ENCODE measurements around the gene KLRK1.
"Not testable (repeated sequence)": the region's sequence is repeated elsewhere in the genome, so short reads cannot be mapped to it uniquely, and the experiment has no call there.

Gene KLRK1

DNA sequence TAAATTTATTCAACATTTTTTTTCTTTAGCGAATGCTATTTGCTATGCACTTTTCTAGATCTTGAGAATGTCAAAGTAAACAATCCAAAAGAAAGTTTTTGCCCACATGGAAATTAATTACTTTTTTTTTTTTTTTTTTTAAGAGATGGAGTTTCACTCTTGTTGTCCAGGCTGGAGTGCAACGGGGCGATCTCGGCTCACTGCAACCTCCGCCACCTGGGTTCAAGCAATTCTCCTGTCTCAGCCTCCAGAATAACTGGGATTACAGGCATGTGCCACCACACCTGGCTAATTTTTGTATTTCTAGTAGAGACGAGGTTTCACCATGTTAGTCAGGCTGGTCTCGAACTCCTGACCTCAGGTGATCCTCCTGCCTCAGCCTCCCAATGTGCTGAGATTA lies 1.1 kb upstream of the KLRK1 start:
- DNase-seq (ENCODE audit: low read depth, low spot score): not testable (repeated sequence)
- peak overlapping the region; percentile 74 for H3K27ac ChIP-seq

DNA sequence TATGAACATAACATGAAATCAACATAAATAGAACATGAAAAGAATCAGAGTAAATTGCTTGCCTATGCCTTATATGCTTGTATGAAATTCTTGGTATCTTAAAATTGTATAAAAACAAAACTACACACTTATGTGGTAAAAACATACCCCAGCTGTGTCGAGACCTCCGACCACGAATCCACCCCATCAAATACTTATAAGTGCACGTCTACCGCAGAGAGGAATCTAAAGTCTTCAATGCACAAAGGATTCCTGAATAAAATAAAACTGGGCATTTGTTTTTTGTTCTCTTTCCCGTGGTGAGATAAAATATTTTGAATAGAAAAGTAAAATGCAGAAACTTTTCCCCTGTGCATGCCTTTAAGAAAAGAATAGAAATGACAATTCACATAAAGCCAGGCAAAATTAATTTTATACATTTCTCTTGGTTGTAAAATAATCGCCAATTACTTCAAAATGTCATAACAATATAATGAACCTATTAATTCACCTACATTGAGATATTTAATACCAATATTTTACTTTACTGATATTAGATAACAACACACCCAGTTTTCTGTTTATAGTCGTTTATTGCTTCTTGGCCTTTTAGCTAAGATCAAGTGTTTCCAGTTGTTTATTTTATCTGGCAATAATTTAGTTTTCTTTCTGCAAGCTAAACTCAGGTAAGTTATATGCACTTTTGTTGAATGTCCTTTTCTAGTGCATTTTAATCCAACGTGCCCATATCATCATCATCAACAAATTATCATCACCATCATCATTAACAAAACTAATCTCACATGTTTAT lies 1.0 kb downstream of the KLRK1 start:
- no peak overlapping the region for H3K27ac ChIP-seq
- no peak for DNase-seq (ENCODE audit: low read depth, low spot score)

DNA sequence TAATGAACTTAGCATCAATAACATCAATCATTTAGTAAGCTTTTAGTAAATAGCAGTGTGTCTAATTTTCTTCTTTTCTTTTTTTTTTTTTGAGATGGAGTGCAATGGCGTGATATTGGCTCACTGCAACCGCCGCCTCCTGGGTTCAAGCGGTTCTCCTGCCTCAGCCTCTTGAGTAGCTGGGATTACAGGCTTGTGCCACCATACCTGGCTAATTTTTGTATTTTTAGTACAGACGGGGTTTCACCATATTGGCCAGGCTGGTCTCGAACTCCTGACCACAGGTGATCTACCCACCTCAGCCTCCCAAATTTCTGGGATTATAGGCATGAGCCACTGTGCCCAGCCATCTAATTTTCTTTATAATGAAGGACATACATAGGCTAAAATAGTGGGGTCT lies 2.3 kb downstream of the KLRK1 start:
- not testable (repeated sequence) for DNase-seq (ENCODE audit: low read depth, low spot score); H3K27ac ChIP-seq

DNA sequence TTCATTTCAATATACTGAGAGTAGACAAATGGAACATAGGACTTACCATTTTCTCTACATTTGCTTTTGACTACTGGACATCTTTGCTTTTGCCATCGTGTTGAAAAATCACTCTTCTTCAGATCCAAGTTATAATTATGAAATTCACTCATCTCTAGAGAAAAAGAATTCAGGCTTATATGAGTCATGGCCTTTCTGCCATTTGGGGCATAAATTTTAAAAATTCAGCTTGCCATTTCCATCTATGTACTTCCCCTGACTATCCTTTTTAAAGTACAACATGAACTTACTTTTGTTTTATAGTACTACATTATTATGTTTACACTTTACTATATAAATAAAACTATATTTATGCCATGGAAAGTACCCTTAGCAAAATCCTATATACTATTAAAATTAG lies 3.0 kb downstream of the KLRK1 start:
- DNase-seq (ENCODE audit: low read depth, low spot score): no peak
- H3K27ac ChIP-seq: no peak overlapping the region

DNA sequence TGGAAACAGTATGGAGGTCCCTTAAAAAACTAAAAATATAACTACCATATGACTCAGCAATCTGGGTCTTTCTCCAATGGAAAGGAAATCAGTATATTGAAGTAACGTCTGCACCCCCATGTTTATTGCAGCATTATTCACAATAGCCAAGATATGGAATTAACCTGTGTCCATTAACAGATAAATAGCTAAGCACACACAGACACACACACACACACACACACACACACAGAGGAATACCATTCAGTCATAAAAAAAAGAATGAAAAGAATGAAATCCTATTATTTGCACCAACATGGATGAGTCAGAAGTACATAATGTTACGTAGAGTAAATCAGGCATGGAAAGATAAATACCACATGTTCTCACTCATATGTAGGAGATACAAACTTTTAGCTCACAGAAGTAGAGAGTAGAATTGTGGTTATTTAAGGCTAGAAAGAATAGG lies 4.7 kb downstream of the KLRK1 start:
- peak overlapping the region; percentile 51 for H3K27ac ChIP-seq
- DNase-seq (ENCODE audit: low read depth, low spot score): peak; percentile 74

DNA sequence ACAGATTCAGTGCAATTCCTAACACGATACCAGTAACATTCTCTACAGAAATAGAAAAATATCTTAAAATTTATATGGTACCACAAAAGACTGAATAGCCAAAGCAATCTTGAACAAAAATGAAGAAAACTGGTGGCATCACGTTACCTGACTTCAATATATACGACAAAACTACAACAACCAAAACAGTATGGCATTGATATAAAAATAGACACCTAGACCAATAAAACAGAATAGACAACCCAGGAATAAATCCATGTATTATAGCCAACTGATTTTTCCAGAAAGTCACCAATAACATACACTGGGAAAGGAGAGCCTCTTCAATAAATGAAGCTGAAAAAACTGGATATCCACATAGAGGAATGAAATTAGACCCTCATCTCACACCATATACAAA lies 5.7 kb downstream of the KLRK1 start:
- peak overlapping the region; percentile 51 for H3K27ac ChIP-seq
- no peak for DNase-seq (ENCODE audit: low read depth, low spot score)

DNA sequence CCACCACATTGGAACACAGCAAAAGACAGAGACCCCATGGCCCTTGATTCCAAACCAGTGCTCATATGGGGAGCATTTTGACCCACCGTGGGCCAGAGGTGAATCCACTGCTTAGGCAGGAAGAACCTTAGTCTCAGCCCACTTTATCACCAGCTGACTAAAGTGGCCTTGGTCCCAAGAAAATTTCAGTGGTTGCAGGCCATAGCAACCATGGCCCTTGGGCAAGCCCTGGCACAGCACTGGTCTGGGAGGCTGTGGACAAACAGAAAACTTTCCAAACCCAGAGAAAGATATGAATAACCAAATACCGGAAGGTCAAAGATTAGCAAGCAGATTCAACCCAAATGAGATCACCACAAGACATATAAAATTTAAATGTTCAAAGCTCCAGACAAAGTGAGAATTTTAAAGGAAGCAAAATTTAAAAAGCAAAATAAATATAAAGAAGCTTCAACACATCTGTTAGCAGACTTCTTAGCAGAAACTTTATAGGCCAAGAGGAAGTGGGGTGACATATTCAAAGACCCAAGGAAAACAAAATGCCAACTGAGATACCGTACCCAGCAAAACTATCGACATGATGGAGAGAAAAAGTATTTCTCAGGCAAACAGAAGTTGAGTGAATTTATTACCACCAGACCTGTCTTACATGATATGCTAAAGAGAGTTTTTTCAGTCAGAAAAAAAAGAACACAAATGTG lies 7.8 kb downstream of the KLRK1 start:
- DNase-seq (ENCODE audit: low read depth, low spot score): no peak
- H3K27ac ChIP-seq: no peak overlapping the region

DNA sequence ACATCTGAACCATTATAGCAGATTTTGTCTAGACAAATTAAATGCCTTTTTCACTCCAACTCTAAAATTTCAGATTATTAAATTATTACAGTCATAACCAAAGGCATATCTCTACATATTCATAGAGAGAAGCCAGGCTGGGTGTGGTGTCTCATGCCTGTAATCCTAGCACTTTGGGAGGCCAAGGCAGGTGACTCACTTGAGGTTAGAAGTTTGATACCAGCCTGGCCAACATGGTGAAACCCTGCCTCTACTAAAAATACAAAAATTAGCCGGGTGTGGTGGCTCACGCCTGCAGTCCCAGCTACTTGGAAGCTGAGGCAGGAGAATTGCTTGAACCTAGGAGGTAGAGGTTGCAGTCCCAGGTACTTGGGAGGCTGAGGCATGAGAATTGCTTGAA lies 11.1 kb downstream of the KLRK1 start:
- DNase-seq (ENCODE audit: low read depth, low spot score): not testable (repeated sequence)

DNA sequence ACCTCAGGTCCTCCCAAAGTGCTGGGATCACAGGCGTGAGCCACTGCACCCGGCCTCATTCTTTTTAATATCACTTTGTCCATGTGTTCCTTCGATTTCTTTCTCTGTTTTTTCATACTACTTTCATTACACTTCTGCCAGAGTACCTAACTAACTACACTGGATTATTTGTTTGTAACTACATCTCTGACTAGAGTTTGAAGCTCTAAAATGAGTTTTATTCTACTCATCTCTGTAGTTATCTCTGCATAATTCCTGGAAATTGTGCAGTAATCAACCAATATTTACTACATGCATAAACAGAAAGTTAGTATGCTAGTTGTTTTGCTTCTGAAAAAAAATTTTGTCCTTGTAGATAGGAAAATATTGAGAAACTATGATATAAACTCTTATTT lies 15.2 kb downstream of the KLRK1 start:
- DNase-seq (ENCODE audit: low read depth, low spot score): no peak
- no peak overlapping the region for H3K27ac ChIP-seq

More for the DNA sequence above, 11.1 kb downstream of the KLRK1 start:
- peak overlapping the region; percentile 19 for H3K27ac ChIP-seq

DNA sequence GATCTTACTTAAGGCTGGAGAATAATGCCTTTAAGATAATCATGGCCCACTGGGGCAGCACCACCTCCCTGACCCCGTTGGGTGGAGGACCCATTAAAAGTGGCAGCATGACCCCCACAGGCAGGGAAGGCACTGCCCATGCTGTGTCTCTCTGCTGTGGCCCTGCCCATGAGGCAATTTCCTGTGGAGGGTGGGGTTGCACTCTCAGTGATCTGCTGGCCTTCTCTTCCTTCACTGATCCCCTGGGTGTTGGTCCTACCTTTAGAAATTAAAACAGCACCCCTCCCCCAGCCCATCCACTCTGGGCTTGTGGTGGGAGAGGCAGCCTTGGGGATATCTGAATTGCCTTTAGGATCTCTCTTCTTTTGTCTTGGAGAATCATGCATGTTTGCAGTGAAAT lies 17.3 kb downstream of the KLRK1 start:
- DNase-seq (ENCODE audit: low read depth, low spot score): no peak

DNA sequence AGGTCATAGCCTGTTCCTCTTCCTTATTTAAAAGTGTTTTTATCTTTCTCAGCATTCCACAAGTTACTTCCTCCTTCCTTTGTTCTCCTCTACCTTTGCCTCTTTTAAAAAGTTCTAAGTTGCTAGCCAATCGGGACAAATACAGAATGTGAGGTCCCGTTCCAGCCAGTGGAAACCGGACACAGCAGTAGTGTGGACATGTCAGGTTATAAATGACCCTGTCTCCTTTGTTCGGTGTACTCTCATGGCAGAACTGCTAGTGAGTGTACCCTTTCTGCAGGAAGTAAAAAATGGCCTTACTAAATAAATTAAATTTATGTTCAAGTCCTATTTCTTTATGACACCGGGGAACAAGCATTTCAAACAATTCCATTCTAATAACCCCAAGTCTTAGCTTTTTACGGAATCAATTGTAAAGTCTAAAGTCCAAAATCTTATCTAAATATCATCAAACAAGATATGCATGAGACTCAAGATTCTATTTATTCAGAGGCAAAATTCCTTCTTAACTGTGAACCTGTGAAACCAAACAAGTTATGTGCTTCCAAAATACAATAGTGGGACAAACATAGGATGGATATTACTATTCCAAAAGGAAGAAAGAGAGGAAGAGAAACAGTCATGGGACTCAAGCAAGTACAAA lies 17.8 kb downstream of the KLRK1 start:
- not testable (repeated sequence) for DNase-seq (ENCODE audit: low read depth, low spot score)
- H3K27ac ChIP-seq: peak overlapping the region; percentile 86

More for the DNA sequence above, 17.3 kb downstream of the KLRK1 start:
- H3K27ac ChIP-seq: peak overlapping the region; percentile 86

DNA sequence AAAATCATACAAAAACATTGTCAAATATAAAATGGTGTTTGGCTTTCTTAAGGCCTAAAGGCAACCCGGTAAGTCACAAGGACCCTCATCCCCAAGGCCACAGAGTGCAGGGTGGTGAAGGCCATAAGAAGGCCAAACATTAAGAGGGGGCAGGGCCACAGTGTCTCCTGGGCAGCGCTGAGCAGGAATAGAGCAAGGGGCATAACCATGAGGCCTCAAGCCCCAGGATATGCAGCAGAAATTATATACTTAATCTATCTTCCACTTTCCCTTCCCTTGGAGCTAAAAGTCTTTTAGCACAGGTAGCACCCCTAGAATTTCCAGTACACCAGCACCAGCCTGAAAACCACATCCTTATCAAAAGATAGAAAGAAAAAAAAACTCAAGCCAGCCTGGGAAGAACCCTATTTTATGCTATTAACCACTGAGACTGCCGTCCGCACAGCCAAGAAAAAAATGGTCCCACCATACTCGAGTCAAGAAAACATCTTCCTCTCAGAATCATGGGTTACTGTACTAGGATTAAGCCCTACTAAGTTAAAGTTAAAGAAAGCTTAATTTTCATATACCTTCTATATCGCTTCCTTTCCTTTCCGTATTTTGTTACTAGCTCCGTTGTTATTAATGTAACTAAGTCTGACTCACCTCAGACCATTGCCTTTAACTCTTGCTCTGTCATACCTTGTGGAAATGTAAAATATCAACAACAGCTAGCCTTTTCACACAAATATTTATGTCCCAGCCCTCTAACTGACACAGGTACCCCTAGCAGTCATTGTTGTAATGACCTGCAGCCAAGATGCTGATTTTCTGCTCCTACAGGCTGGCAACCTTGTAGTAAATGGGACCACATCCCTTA lies 20.1 kb downstream of the KLRK1 start:
- no peak for DNase-seq (ENCODE audit: low read depth, low spot score)
- peak overlapping the region; percentile 86 for H3K27ac ChIP-seq

DNA sequence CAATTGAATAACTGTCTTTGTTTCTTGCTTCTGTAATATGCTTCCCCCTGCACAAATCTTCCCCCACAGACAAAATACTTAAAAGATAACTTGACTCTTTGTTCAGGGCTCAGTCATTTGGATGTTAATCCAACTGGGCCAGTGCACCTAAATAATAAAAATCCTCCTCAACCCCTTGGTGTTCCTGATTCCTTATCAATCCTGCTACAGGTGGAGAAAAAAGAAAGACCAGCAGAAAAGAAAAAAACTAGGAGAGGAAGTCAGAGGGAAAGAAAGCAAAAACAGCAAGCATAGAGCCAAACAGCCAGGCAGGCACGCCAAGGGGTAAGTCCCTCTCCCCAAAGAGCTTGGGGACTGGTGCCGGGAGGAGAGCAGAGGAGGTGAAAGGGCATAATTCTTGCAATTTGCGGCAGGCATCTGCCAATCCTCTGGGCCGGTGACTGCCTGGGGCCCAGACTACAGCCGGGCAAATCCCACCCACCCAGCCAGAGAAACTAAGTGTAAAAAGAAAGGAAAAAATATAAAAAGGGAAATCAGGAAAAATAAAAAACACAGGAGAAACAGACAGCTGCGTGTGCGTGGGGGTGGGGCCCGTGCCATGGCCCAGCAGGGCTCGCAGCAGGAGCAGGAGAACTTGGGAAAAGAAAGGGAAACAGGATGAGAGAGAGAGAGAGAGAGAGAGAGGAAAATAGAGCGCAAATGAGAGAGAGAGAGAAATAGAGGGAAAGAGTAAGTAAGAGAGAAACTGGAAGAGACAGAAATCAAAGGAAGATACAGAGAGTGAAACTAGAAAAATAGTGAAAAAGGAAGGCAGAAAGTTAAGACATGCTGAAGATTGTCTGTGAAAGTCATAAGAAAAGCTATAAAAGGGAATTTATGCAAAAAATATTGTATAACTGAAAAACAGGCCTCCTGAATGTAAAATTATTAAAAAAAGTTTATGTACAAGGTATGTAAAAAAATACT lies 21.4 kb downstream of the KLRK1 start:
- DNase-seq (ENCODE audit: low read depth, low spot score): no peak
- no peak overlapping the region for H3K27ac ChIP-seq

DNA sequence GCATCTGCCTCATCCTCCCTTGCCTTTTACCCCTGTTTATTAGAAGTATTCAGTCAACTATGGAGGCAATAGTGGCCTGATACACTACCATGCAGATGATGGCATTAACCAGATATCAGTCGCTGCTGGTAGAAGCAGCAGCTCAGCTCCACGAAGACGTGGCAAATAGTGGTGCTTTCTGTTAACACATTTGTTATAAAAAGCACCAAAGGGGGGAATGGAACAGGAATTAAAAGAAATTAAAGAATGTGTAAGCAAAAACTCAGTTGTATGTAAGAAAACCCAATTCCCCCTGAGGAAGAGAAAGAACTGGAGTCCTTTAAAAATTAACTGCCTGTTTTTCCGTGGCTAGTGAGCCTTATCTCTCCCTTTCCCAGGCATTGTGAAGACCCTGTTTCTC lies 22.1 kb downstream of the KLRK1 start:
- not testable (repeated sequence) for DNase-seq (ENCODE audit: low read depth, low spot score); H3K27ac ChIP-seq

DNA sequence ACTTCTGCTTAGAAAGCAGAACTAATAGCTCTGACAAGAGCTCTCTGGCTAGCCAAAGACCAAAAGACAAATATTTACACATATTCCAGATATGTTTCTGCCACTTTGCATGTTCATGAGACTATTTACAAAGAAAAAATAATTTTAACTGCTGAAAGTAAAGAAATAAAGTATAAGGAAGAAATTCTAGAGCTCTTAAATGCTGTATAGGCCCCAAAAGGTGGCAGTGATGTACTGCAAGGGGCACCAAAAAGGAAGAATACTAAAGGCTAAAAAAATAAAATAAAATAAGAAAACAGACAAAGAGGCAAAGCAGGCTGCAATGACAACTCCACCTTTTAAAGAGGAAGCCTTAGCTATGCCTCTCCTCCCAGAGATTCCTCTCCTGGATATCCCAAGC lies 23.0 kb downstream of the KLRK1 start:
- no peak overlapping the region for H3K27ac ChIP-seq
- DNase-seq (ENCODE audit: low read depth, low spot score): no peak

DNA sequence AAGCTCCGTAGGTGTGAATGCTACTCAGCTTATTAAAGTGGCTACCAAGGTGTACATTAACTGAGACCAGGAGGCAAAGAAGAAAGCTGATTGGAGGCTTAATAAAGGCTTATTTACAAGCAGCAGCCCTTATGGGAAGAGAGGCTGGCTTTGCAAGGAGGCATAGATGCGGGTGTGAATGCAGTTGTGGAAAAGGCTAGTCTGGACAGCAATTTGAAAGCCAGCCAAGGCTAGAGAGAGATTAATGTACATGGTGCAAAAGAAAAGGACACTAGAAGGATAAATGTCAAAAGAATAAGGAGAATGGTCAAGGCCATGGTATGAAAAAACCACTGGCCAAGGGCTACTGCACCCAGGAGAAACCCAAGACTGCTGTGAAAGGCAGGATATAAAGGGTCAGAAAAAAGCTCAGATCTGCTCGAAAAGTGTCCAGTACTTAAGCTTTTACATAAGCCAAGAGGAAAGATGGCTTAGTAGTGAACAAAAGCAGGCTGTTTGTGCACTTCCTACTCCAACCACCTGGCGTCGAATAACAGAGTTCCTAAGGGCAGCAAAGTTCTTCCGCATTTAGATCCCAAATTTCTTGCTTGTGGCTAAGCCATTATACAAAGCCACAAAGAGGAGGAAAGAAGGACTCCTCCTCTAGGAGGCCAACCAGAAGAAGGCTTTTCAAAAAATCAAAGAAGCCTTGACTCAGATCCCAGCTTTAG lies 24.0 kb downstream of the KLRK1 start:
- peak overlapping the region; percentile 95 for H3K27ac ChIP-seq
- no peak for DNase-seq (ENCODE audit: low read depth, low spot score)

DNA sequence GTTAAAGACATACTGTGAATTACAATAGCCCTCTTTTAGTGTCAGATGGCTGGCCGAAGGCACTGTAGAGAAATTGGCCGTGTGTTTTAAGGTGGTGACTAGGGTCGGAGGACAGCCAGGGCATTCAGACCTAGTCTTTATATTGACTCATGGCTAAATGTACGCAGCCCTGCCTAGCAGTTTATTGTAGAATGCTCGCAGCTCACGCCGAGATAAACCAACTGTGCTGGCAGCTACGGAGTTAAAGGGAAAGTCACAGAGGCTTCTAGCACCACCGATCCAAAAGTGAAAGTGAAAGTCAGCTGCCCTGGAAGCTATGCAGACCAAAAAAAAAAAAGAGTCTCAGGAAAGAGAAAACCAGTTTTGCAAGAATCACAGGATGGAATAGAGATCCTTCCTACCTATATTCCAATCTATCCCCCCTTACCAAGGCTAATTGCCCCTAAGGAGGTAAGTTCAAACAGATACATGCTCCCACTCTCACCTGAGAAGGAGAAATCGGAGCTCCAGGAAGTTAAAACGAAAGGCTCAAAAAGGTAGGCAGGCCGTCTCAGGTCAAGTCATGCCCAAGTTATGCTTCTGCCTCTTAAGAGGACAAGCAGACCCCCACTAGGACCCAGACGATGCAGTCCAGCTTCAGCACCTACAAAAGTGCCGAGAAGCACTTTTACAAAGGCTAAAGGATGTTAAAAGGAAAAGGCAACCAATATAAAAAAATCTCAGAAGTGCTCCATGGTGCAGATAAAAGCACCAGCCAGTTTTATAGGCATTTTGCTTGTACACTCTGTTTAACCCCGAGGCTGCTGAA lies 24.8 kb downstream of the KLRK1 start:
- no peak for DNase-seq (ENCODE audit: low read depth, low spot score)

More for the DNA sequence above, 24.8 kb downstream of the KLRK1 start:
- peak overlapping the region; percentile 95 for H3K27ac ChIP-seq
